A549 treated with CpdA at 1 μM for 4 hours (cell line): ENCODE results near the gene GSK3B. TPM values are rescaled to one million over a fixed set of nuclear protein-coding genes. Genes with fewer than 3 reads are reported as not detected.

ENCODE experiments used
- total RNA-seq: library from RNA; stranded (reverse); fragments of 200-300 nt; extraction: Qiagen RNA extraction; gene quantifications from 5 replicates; pipeline ENCODE4 v1.2.3, GENCODE V29; 2022; ENCODE audit warnings: low read depth

GSK3B gene
- 25.4 to 33.4 TPM (median 30.7 TPM) in 5 replicates for total RNA-seq

DNA sequence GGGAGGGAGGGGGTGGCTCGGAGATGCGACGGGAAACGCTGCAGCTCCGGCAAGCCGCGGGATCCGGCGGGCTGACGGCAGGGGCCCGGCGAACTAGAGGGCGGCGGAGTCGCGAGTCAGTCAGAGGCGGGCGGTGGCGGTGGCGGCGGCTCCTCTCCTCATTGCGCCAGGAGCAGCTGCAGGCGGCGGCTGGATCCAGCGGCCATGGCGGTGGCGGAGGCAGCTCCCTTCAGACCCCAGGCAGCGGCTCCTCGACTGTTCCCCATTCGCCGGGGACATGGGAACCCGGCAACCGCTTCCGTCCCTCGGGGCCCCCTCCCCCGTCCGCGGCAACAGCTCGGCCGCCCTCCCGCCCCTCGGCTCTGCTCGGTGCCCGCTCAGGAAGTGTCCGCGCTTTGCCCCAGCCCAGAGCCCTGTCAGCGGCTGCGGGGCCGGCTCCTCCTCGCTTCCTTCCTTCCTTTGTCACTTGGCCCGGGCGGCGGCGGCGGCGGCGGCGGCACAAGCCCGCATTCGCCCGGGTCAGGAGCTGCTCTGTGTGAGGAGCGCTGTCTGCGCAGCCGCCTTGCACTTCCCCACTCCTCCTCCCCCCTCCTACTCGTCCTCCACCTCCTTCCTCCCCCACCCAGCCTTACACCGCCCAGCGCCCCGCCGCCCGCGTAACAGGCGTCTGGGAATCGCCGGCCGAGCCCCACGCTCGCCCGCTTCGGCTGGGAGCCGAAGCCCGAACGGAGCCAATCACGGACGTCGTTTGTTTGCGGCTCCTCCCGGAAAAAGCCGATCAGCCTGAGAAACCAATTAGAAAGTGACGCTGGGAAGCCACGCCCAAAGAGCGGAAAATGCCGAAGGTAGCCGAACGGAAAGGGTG, at the start of gene GSK3B:
Gene GSK3B, minus strand, starts transcription at position 537 of the 865 bp plus-strand sequence. CDS start 1,013 bp downstream, outside the sequence.

GRCh38 chr3:119781330-119782198, 312.7 kb downstream of the GSK3B start, which contains the start of gene NR1I2:
TSS of gene NR1I2 (plus strand) at chr3:119782101.

Other genes starting within 250 kb of the GSK3B start
- 0.34 to 1.2 TPM (median 0.48 TPM) in 5 replicates for gene GPR156, start 190.8 kb upstream of the GSK3B start, total RNA-seq